Measurements from ENCODE around the gene NUP214. TPM values are rescaled to one million over a fixed set of nuclear protein-coding genes. Genes with fewer than 3 reads are reported as not detected.

NUP214 gene
- total and polyA plus RNA-seq, 12 donors: 22.6 to 76.6 (median 36.8) TPM

- TF ChIP-seq POLR2A (IDR thresholded peaks at IDR 0.05) (no peak), CTCF (IDR thresholded peaks at IDR 0.05) (no peak)
- intact Hi-C loops (cut with DNase I): no loop called here
- DNase-seq: no peak
These were observed 146.1 kb downstream of the NUP214 start for GRCh38 chr9:131271506-131271931.

GRCh38 chr9:131272212-131272611 is 146.8 kb downstream of the NUP214 start:
- DNase-seq: no peak
- intact Hi-C loops (cut with DNase I): no loop called here
- H3K4me1 ChIP-seq (replicated peaks in 1 of 2): peaks cover 0 to 10% of the 10 kb centered on the region in 2 donors

More at GRCh38 chr9:131271506-131271931, 146.1 kb downstream of the NUP214 start:
- no peaks in the 10 kb centered on the region for H3K27me3 ChIP-seq
- H3K9me3 ChIP-seq (replicated peaks in 1 of 3): no peaks in the 10 kb centered on the region
- peaks cover 0 to 12% of the 10 kb centered on the region in 2 donors for H3K4me1 ChIP-seq (replicated peaks in 1 of 2)
- H3K27ac ChIP-seq: peak overlapping the region in 2 of 5 donors; percentile 80 to 88
- 53 to 78% (median 53%) methylated on average over 3 to 6 of the region's 6 CpGs for WGBS, 4 donors
- H3K4me3 ChIP-seq: no peak overlapping the region
- no peaks in the 10 kb centered on the region for H3K36me3 ChIP-seq (replicated peaks in 1 of 2)

GRCh38 chr9:131273146-131273855 is 147.9 kb downstream of the NUP214 start:
- 67 to 82% (median 76%) methylated on average over 20 to 22 of the region's 22 CpGs for WGBS, 4 donors
- peak overlapping the region in 3 of 5 donors; percentile 35 to 80 (median 77) for H3K27ac ChIP-seq
- no peaks in the 10 kb centered on the region for H3K36me3 ChIP-seq (replicated peaks in 1 of 2)
- H3K9me3 ChIP-seq (replicated peaks in 1 of 3): no peaks in the 10 kb centered on the region
- no peak overlapping the region for H3K4me3 ChIP-seq
- peaks cover 0 to 7% of the 10 kb centered on the region in 2 donors for H3K4me1 ChIP-seq (replicated peaks in 1 of 2)
- peak in 1 of 7 donors; percentile 39 for DNase-seq
- intact Hi-C loops (cut with DNase I): no loop called here
- no peak for TF ChIP-seq POLR2A (IDR thresholded peaks at IDR 0.05)
- TF ChIP-seq CTCF (IDR thresholded peaks at IDR 0.05): no peak
- H3K27me3 ChIP-seq: no peaks in the 10 kb centered on the region

More at GRCh38 chr9:131272212-131272611, 146.8 kb downstream of the NUP214 start:
- TF ChIP-seq CTCF (IDR thresholded peaks at IDR 0.05) (no peak), POLR2A (IDR thresholded peaks at IDR 0.05) (no peak)
- Histone ChIP-seq H3K27me3 (no peaks in the 10 kb centered on the region), H3K36me3 (replicated peaks in 1 of 2) (no peaks in the 10 kb centered on the region), H3K27ac (peak overlapping the region in 2 of 5 donors; percentile 40 to 80), H3K9me3 (replicated peaks in 1 of 3) (no peaks in the 10 kb centered on the region), H3K4me3 (no peak overlapping the region)
- 85 to 88% (median 88%) methylated on average over 3 of the region's 3 CpGs for WGBS, 4 donors

- H3K4me3 ChIP-seq: peak overlapping the region in 1 of 4 donors; percentile 69
- 64 to 75% (median 69%) methylated on average over 6 to 13 of the region's 13 CpGs for WGBS, 4 donors
- H3K27me3 ChIP-seq: no peaks in the 10 kb centered on the region
- no peaks in the 10 kb centered on the region for H3K36me3 ChIP-seq (replicated peaks in 1 of 2)
- no peak for DNase-seq
- H3K9me3 ChIP-seq (replicated peaks in 1 of 3): no peaks in the 10 kb centered on the region
- intact Hi-C loops (cut with DNase I): no loop called here
- TF ChIP-seq POLR2A (IDR thresholded peaks at IDR 0.05) (no peak), CTCF (IDR thresholded peaks at IDR 0.05) (no peak)
- H3K27ac ChIP-seq: peak overlapping the region in 4 of 5 donors; percentile 9 to 80 (median 56)
- H3K4me1 ChIP-seq (replicated peaks in 1 of 2): peaks cover 0 to 7% of the 10 kb centered on the region in 2 donors
These were observed 148.7 kb downstream of the NUP214 start for GRCh38 chr9:131273856-131274673.

All from adrenal gland (tissue), 12 donors.